ENCODE measurements around the gene HOXD8.
A peak's percentile ranks its signal among the peaks of the same experiment; 100 is the strongest.

The HOXD8 gene

DNA sequence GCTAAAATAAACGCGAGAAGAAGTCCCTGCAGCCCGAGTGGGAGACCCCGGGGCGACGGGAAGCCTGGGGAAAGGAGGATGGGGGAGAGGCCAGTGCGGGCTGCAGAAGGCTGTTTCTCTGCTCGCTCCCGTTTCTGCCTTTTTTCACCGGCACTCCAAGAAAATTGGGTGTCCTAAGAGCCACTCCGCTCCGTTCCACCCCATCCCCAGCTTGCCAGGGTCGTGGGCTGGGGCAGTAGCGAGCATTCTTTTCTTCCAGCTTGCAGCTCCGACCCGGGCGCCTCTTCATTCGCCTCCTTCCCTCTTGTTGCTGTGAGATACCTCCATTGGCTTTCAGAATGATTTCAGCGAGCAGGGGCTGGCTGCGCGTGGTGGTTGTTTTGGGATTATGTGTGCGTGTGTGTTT is 28.7 kb downstream of the HOXD8 start (continued):
- TF ChIP-seq ZFP3 (tag by site-specific recombination; IDR thresholded peaks at IDR 0.05; ENCODE audit: low read depth) (no peak), ZNF350 (tag by site-specific recombination; IDR thresholded peaks at IDR 0.05) (no peak), ZNF2 (tag by site-specific recombination; IDR thresholded peaks at IDR 0.05) (0 out of 2 replicates have a peak, but pooled peaks have one; percentile 12), GLI4 (tag by site-specific recombination; IDR thresholded peaks at IDR 0.05) (no peak)
- TF ChIP-seq, protein P1, sequence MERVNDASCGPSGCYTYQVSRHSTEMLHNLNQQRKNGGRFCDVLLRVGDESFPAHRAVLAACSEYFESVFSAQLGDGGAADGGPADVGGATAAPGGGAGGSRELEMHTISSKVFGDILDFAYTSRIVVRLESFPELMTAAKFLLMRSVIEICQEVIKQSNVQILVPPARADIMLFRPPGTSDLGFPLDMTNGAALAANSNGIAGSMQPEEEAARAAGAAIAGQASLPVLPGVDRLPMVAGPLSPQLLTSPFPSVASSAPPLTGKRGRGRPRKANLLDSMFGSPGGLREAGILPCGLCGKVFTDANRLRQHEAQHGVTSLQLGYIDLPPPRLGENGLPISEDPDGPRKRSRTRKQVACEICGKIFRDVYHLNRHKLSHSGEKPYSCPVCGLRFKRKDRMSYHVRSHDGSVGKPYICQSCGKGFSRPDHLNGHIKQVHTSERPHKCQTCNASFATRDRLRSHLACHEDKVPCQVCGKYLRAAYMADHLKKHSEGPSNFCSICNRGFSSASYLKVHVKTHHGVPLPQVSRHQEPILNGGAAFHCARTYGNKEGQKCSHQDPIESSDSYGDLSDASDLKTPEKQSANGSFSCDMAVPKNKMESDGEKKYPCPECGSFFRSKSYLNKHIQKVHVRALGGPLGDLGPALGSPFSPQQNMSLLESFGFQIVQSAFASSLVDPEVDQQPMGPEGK (tag by site-specific recombination; IDR thresholded peaks at IDR 0.05), result no peak

DNA sequence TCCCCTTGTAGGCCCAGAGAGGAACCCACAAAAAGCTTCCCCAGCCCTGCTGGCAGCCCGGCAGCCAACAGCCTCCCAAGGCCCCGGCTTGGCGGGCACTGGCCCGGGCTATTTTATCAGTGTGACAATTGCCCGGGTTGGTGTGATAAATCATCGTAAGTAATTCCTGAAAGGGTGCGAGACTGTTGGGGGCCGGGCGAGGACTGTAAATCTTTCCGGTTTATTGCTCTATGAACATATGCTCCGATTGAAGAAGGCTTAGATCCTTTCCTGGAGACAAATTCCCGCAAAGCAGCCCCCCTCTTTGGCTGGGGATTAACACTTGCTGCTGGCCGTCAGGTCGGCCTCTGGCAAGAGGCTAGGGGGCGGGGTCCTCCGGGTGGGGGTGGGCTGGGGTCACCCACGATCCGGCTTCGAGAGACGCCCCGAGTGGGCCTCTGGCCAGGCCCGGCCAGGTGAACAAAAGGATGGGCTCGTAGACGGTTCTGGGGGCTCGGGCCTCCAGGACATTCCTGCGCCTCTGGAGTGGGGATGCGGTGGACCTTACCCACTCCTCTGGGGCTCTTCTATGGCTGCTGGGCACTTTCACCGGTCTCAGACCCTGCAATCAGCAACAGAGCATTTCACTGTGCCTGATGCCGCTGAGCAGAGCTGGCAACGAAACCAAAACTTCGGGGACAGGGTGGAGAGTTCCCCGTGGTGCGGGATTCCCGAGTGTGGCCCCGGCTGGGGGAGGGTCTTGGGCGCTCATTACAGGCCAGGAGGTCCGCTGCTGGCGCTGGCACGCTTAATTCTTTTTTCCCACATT is 29.6 kb downstream of the HOXD8 start:
- Histone ChIP-seq H3K4me1 (ENCODE audit: control insufficient read depth, insufficient read depth, low read length) (peaks cover 5% of the 10 kb centered on the region; the same call in 1 of the 2 replicates), H3K27ac (ENCODE audit: extremely low read depth, low read depth, low read length) (peak overlapping the region; percentile 98), H3K4me3 (ENCODE audit: low read depth, low read length) (no peak overlapping the region), H3K9me3 (ENCODE audit: control insufficient read depth, insufficient read depth, low read depth, low read length) (no peaks in the 10 kb centered on the region), H3K36me3 (ENCODE audit: control insufficient read depth in 2 of 2, insufficient read depth in 1 of 2, low read length in 2 of 2) (peaks cover 0 to 19% of the 10 kb centered on the region in 2 experiments; a peak in 2 of 3 replicates)
- CTCF ChIA-PET, result no interaction called here
- POLR2A ChIA-PET, result no interaction called here
- TF ChIP-seq, protein P2, sequence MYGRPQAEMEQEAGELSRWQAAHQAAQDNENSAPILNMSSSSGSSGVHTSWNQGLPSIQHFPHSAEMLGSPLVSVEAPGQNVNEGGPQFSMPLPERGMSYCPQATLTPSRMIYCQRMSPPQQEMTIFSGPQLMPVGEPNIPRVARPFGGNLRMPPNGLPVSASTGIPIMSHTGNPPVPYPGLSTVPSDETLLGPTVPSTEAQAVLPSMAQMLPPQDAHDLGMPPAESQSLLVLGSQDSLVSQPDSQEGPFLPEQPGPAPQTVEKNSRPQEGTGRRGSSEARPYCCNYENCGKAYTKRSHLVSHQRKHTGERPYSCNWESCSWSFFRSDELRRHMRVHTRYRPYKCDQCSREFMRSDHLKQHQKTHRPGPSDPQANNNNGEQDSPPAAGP (tag by site-specific recombination; IDR thresholded peaks at IDR 0.05), result peak; percentile 18; the same call in 1 of the 2 replicates
- no peak for TF ChIP-seq ZNF654 (tag by site-specific recombination; IDR thresholded peaks at IDR 0.05; ENCODE audit: low read depth)
- no peak for TF ChIP-seq ZXDB (tag by site-specific recombination; IDR thresholded peaks at IDR 0.05)
- TF ChIP-seq GLIS1 (tag by site-specific recombination; IDR thresholded peaks at IDR 0.05), result peak; percentile 94
- TF ChIP-seq SP2 (tag by site-specific recombination; IDR thresholded peaks at IDR 0.05), result peak; percentile 26; the same call in 1 of the 2 replicates
- TF ChIP-seq KLF10 (tag by site-specific recombination; IDR thresholded peaks at IDR 0.05), result peak; percentile 73; the same call in 1 of the 2 replicates
- TF ChIP-seq, protein P3, sequence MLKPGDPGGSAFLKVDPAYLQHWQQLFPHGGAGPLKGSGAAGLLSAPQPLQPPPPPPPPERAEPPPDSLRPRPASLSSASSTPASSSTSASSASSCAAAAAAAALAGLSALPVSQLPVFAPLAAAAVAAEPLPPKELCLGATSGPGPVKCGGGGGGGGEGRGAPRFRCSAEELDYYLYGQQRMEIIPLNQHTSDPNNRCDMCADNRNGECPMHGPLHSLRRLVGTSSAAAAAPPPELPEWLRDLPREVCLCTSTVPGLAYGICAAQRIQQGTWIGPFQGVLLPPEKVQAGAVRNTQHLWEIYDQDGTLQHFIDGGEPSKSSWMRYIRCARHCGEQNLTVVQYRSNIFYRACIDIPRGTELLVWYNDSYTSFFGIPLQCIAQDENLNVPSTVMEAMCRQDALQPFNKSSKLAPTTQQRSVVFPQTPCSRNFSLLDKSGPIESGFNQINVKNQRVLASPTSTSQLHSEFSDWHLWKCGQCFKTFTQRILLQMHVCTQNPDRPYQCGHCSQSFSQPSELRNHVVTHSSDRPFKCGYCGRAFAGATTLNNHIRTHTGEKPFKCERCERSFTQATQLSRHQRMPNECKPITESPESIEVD (tag by site-specific recombination; IDR thresholded peaks at IDR 0.05), result peak; percentile 80
- peak; percentile 78 for TF ChIP-seq SP7 (tag by site-specific recombination; IDR thresholded peaks at IDR 0.05)
- TF ChIP-seq ZNF747 (tag by site-specific recombination; IDR thresholded peaks at IDR 0.05), result no peak
- TF ChIP-seq, protein P4, sequence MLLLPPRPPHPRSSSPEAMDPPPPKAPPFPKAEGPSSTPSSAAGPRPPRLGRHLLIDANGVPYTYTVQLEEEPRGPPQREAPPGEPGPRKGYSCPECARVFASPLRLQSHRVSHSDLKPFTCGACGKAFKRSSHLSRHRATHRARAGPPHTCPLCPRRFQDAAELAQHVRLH (tag by site-specific recombination; IDR thresholded peaks at IDR 0.05), result no peak
- no peak for TF ChIP-seq ZNF624 (tag by site-specific recombination; IDR thresholded peaks at IDR 0.05)
- 0 out of 2 replicates have a peak, but pooled peaks have one; percentile 45 for TF ChIP-seq GLI2 (tag by site-specific recombination; IDR thresholded peaks at IDR 0.05; ENCODE audit: borderline replicate concordance, low read depth)
- peak; percentile 91 for TF ChIP-seq ZNF843 (tag by site-specific recombination; IDR thresholded peaks at IDR 0.05)
- TF ChIP-seq, protein P5, sequence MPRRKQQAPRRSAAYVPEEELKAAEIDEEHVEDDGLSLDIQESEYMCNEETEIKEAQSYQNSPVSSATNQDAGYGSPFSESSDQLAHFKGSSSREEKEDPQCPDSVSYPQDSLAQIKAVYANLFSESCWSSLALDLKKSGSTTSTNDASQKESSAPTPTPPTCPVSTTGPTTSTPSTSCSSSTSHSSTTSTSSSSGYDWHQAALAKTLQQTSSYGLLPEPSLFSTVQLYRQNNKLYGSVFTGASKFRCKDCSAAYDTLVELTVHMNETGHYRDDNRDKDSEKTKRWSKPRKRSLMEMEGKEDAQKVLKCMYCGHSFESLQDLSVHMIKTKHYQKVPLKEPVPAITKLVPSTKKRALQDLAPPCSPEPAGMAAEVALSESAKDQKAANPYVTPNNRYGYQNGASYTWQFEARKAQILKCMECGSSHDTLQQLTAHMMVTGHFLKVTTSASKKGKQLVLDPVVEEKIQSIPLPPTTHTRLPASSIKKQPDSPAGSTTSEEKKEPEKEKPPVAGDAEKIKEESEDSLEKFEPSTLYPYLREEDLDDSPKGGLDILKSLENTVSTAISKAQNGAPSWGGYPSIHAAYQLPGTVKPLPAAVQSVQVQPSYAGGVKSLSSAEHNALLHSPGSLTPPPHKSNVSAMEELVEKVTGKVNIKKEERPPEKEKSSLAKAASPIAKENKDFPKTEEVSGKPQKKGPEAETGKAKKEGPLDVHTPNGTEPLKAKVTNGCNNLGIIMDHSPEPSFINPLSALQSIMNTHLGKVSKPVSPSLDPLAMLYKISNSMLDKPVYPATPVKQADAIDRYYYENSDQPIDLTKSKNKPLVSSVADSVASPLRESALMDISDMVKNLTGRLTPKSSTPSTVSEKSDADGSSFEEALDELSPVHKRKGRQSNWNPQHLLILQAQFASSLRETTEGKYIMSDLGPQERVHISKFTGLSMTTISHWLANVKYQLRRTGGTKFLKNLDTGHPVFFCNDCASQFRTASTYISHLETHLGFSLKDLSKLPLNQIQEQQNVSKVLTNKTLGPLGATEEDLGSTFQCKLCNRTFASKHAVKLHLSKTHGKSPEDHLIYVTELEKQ (tag by site-specific recombination; IDR thresholded peaks at IDR 0.05; ENCODE audit: borderline replicate concordance), result no peak
- peak; percentile 37; the same call in 1 of the 2 replicates for TF ChIP-seq ZNF423 (tag by site-specific recombination; IDR thresholded peaks at IDR 0.05)
- TF ChIP-seq, protein P6, sequence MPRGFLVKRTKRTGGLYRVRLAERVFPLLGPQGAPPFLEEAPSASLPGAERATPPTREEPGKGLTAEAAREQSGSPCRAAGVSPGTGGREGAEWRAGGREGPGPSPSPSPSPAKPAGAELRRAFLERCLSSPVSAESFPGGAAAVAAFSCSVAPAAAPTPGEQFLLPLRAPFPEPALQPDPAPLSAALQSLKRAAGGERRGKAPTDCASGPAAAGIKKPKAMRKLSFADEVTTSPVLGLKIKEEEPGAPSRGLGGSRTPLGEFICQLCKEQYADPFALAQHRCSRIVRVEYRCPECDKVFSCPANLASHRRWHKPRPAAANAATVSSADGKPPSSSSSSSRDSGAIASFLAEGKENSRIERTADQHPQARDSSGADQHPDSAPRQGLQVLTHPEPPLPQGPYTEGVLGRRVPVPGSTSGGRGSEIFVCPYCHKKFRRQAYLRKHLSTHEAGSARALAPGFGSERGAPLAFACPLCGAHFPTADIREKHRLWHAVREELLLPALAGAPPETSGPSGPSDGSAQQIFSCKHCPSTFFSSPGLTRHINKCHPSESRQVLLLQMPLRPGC (tag by site-specific recombination; IDR thresholded peaks at IDR 0.05), result peak; percentile 21; the same call in 1 of the 2 replicates
- TF ChIP-seq KLF9 (tag by site-specific recombination; IDR thresholded peaks at IDR 0.05; ENCODE audit: low read depth), result no peak
- TF ChIP-seq ZNF473 (tag by site-specific recombination; IDR thresholded peaks at IDR 0.05), result no peak
- no peak for TF ChIP-seq ZNF184 (tag by site-specific recombination; IDR thresholded peaks at IDR 0.05)
- peak; percentile 70 for TF ChIP-seq ZIC2 (tag by site-specific recombination; IDR thresholded peaks at IDR 0.05)
